Measurements from ENCODE around the gene DNAJB11.
"Not testable (repeated sequence)": the region's sequence is repeated elsewhere in the genome, so short reads cannot be mapped to it uniquely, and the experiment has no call there.

The DNAJB11 gene

DNA sequence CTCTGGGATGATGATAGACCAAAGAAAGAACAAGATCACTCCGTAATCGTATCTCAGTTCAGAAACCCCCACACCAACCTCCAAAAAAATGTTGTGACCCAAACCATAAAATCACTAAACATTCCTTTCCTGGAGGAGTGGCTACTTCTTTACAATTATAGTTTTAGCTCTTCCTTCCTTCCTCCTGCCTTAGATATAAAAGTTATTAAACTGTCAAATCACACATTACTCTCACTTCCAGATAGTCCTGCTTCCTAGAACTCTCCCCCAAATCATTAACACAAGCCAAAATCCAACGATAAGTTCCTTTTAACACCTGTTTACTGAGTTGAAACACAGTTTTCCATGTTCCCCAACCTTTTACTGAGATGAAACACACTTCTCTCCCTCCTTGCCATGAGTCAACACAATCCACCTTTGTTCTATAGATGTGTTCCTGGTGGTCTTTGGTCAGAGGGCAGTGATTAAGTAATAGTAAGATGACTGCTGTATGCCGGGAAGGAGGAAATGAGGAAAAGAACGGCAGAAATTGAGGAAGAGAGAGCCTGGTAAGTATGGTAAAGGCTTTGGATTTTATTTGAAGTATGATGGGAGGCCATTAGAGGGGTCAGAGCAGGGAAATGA lies 18.0 kb upstream of the DNAJB11 start:
- no peak for DNase-seq (ENCODE audit: low read depth in 2 of 2)

DNA sequence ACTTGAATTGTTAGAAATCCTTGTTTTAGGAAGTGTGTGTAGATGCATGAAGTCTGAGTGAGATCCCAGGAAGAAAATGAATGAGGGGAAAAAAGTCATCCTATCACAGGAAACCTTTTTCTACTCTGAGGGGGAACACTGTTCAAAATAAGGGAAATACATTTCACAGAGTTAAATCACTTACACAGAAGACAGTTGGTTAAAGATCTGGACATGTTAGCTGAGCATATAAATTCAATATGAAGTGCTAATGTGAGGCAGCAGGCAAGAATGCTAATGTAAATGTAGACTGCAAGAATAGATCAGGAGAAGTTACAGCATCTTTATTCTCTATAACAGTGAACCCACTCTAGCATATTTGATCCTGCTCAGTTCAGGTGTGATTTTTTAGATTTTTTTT lies 5.9 kb upstream of the DNAJB11 start:
- no peak for DNase-seq (ENCODE audit: low read depth in 2 of 2)

DNA sequence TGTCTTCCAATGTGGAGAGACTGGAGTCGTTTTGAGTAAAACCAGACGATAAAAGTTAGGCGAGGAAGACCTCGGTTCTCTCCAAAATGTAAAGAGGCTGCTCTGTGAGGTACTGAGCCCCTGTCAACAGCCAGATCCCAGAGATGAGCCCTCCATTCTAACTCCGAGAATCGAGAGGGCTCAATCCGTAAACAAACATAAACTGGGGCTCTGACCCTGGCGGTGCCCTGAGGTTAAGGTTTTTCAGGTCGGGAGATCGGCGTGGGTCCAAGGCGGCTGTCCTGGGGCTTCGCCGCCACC lies 3.8 kb upstream of the DNAJB11 start:
- DNase-seq (ENCODE audit: low read depth in 2 of 2), result no peak

DNA sequence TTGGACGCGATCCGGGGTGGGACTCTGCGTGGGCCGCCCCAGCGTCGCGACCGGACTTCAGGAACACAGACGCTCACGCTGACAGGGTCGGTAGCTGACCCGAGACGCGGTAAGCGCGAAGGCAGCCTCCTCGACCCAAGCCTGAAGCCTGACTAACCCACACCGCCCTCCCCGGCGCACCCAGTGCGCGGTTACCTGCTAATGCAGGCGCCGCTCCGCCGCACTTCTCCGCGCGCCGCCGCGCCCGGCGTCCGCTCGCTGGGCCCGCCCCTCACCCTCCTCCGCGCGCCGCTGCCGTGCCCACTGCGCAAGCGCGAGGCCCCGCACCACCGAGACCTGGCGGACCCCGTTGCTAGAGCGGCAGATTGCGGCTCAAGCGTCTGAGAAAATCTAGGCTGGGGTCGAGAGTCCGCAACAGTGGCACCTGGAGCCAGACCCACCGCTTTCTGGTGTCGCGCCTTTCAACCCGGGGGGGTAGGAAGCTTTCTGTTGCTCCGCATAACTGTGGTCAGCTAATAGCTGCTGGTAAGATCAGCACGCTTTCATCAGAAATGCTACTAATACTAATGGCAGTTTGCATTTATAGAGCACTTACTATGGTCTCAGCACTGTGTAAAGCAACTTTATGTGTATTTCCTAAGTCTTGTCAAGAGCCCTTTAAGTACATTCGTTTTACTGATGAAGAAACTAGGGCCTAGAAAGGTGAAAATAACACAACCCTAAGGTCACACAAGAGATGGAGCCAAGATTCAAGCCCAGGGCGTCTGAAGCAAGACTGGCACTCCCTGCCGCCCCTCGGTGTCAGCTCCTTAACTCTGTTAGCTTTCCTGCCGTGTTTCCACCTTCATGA lies 3.2 kb upstream of the DNAJB11 start, which contains the start of gene TBCCD1:
TBCCD1 (minus strand) TSS at position 268 of the 850 bp plus-strand sequence. CDS start 3,010 bp downstream, outside the sequence.
- peak; percentile 73 to 78 for DNase-seq (ENCODE audit: low read depth in 2 of 2)

DNA sequence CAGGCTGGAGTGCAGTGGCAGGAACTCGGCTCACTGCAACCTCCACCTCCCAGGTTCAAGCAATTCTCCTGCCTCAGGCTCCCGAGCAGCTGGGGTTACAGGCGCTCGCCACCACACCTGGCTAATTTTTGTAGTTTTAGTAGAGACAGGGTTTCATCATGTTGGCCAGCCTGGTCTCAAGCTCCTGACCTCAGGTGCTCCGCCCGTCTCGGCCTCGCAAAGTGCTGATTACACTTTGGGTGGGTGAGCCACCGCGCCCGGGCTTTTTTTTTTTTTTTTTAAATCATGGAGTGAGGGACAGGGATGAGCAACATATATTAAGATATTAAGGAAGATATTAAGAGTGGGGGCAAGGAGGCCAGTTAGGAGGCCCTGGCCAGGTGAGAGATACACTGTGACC lies 1.2 kb upstream of the DNAJB11 start:
- DNase-seq (ENCODE audit: low read depth in 2 of 2), result not testable (repeated sequence)

DNA sequence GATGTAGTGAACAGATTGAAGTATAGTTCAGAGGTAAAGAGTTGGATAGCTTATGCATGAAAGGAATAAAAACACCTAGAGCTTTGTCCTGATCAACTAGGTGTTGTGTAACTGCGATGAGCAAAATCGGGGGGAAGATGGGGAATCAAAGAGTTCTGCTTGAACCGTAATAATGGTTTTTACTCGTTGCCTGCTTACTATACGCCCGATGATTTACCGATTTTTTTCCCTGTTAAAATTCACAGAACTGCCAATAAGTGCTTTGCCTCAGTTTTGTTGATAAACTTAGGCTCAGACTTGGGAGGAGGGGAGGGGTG lies 783 bp upstream of the DNAJB11 start:
- DNase-seq (ENCODE audit: low read depth in 2 of 2), result no peak

DNA sequence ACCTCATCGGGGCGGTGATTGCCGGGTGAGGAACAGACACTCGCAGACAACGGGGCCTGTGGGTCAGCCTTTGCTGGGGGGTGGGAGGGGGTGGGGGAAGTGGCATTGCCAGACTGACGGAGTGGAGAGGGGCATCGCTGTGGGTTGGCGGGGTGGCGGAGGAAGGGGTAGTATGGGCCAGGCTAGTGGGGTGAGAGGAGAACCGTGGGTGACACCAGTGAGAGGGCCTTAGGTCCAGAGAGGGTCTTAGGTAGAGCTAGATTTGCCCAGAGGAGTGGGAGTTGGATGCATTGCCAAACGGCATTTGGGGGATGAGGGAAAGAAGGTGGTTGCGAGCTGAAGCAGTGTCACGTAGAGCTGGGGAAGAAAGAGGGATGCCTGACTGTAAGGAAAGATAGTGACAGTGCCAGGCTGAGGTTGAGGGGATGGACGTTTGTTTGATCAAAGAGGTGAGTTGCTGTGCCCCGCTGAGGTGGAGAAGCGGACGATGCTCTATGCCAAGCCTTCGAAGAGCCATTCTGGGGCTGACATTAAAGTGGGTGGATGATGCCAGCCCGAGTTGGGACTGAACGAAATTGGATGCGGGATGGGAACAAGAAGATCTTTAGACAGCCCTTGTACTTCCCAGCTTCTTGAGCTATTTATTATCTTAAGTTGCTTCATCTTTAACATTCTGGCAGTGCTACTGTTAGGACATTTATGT lies 572 bp downstream of the DNAJB11 start:
- no peak for DNase-seq (ENCODE audit: low read depth in 2 of 2)

DNA sequence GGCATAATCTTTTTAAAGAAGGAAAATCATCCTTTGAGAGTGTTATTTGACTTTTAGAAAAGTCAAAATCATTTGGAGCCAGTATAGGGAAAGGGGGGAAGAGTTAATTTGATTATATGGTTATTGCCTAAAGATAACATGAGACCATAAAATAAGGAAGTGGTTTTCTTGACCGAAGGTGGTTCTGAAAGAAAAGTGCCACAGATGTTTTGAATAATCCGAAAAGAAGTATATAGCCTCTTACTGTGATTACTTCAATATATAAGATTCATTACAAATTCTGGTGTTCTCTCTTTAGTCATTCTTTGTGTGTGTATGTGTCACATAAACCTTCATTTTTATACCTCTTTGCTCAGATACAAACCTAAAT lies 1.1 kb downstream of the DNAJB11 start:
- DNase-seq (ENCODE audit: low read depth in 2 of 2), result no peak

DNA sequence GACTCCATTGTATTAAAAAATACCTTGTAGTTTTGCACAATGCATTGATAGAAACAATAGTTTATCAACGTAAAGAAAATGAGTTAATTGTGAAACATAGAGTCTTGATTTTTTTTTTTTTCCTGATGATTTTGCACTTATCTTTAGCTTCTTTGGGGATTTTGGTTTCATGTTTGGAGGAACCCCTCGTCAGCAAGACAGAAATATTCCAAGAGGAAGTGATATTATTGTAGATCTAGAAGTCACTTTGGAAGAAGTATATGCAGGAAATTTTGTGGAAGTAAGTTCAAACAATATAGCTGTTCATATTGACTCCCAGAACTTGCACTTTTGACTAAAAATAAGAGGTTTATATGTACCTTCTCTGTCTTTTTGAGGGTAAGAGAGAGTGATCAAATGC lies 7.0 kb downstream of the DNAJB11 start:
- no peak for DNase-seq (ENCODE audit: low read depth in 2 of 2)

DNA sequence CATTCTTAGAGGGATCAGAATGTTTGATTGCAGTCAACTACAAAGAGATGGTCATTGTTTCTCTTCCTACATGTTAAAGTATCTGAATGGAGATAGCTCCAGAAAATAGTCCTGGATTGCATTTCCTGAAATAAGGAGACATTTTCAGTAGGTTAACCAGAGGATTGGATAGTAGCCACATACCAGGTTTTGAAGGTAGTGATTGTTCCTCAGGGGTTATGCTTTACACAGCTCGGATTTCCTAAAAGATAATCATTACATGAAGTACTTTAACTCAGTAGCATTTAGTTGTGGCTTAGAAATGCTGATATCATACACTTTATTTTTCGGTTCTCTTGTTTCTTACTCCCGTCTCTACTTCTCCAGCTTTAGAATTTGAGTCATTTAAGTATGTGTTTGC lies 10.3 kb downstream of the DNAJB11 start:
- DNase-seq (ENCODE audit: low read depth in 2 of 2), result no peak

DNA sequence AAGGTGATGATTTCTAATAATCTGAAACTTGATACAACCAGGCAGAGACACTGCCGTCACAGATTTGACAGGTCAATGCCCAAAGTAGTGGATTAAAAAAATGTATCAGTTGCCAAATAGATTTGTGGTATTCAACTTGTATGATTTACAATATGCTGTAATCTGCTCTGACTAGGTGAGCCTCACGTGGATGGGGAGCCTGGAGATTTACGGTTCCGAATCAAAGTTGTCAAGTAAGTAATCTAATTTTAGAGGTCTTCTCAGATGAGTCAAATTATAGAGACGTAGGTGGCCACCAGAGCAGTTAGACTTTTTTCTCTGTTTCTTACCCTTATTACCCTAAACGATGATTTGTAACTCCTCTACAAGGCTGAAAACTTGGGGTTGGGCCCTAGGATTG lies 12.0 kb downstream of the DNAJB11 start:
- DNase-seq (ENCODE audit: low read depth in 2 of 2), result no peak

DNA sequence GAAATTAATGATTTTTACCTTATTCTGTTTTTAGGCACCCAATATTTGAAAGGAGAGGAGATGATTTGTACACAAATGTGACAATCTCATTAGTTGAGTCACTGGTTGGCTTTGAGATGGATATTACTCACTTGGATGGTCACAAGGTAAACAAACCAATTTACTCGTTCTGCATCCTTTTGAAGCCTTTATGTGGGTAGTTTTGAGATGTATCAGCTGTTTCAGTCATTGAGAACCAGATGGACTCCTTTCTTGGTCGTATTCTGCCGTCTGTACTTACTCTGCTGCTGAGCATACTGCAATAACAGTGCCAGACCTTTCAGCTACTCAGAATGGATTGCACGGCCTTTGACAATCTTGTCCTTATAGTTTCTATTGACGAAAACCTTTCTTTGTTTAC lies 13.3 kb downstream of the DNAJB11 start:
- DNase-seq (ENCODE audit: low read depth in 2 of 2), result no peak

DNA sequence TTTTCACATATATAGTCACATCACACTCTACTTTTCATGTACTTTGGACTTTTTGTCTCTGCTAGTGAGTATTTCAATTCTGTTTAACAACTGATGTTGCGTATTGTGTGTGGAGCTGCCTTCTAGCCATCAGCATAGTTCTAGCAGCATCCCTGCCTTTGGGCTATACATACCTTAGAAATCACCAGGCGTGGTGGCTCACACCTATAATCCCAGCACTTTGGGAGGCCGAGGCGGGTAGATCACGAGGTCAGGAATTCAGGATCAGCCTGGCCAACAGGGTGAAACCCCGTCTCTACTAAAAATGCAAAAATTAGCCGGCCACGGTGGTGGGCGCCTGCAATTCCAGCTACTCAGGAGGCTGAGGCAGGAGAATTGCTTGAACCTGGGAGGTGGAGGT lies 15.7 kb downstream of the DNAJB11 start:
- not testable (repeated sequence) for DNase-seq (ENCODE audit: low read depth in 2 of 2)

DNA sequence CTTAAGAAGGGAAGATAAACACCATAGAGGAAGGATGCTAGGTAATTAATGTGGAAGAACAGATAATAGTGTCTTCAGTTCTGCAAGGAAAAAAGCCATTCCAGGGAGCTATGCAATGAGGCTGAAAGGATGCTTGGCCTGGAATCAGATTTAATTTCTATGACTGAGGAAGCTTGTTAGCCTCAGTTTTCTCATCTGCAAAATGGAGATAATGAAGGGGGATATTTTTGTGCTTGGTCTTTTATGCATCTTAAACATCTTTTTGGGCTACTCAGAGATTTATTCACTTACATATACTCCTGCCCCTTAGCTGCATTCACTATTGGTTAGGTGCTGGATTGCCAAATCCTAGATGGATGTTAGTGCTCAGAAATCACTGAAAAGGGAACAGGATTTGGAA lies 16.7 kb downstream of the DNAJB11 start:
- DNase-seq (ENCODE audit: low read depth in 2 of 2), result no peak

DNA sequence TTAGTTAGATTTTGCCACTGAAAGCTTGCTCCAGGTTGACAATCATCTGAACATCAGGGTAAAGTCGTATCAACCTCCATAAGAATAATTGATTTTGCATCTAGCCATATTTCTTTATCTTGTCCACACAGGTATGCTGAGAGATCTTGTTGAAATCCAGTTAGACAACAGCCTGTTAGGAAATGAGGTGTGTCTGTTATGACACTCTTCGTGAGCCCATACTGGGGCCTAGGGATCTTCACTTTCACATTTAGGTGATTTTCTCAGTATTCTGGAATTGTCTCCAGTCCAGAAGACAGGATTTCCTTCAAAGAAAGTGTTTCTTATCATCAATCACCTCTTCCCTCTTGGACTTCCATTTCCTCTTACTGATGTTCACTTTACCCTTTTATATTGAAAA lies 18.1 kb downstream of the DNAJB11 start:
- DNase-seq (ENCODE audit: low read depth in 2 of 2), result no peak

DNA sequence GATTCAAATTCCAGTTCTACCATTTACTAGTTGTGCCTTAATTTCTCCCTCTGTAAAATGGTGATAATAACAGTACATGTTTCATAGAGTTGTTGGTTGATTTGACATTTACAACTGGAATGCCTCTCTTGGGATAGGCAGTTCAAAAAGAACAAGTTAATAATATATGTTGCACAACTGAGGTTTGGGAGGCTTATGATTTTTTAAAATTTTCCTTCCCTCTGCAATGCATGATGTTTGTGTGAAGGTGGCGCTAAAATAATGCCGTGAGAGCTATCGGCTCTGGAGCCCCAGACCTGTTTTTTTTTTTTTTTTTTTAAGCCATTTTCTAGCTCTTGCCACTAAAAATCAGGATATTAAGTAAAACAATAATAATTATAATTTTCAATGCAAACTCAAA lies 18.6 kb downstream of the DNAJB11 start:
- peak in 1 of 2 experiments; percentile 4 for DNase-seq (ENCODE audit: low read depth in 2 of 2)

DNA sequence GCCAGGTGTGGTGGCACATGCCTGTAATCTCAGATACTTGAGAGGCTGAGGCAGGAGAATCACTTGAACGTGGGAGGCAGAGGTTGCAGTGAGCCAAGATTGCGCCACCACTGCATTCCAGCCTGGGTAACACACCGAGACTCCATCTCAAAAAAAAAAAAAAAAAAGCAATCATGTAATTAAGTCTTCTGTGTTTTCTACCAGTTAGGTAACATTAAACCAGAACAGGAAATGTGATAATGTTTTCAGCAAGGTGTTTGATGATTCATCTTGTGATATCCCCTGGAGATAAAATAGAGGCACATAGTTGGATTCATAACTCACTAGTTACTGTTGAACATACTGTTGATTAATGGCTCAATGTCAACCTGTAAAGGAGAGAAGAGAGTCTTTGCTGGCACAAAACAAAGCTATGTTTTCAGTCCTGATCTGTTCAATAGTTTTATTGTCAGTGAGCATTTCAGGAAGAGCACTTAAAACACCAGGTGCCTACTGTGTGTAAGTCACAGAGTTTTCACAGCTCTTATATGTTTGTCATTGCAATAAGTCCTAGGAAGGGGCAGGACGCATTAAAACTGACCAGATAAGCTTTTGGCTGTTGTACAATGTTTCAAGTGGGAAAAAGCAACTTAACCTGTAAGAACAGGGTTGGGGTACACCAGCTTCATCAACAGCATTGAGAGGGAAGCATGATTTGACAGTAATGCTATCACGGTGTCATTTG lies 19.5 kb downstream of the DNAJB11 start:
- no peak for DNase-seq (ENCODE audit: low read depth in 2 of 2)

DNA sequence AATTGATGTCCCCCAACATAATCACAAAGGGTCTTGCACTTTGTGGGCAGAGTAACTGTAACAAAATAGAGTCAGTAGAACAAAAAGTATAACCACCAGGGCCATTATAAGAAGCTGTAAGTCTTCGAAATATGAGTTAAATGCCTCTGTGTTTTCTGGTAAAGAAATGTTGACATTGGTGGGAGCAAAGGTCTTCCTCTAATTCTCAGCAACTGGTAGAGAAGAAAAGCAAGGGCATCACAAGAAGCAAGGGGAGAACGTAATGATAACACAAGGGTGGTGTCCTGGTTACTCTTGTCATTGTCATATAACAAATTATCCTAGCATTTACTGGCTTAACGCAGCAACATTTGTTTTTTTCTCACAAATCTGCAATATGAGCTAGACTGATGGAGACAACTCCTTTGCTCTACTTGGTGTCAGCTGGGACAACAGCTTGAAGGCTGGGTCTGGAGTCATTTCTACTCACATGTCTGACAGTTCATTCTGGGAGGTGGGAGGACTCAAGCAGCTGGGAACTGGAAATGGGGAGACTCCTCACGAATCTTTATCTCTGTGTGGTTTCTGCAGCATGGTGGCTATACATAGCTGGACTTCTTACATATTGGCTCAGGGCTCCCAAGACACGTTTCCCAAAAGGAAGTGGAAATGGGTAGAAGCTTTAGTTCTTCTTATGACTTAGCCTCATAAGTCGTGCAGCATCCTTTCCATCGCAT lies 20.2 kb downstream of the DNAJB11 start:
- no peak for DNase-seq (ENCODE audit: low read depth in 2 of 2)

DNA sequence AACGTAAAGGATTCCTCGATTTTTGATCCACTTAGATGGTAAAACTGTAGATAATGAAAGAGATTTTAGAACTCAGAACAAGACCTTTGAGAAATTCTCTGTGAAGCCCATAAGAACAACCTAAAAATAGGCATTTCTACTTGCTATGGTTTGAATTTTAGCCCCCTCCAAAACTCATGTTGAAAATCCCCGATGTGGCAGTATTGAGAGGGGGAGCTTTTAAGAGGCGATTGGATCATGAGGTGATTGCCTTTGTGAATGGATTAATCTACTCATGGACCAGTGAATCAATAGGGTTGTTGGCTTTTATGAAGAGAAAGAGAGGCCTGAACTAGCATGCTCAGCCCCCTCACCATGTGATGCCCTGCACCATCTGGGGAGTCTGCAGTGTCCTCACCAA lies 22.2 kb downstream of the DNAJB11 start:
- no peak for DNase-seq (ENCODE audit: low read depth in 2 of 2)

DNA sequence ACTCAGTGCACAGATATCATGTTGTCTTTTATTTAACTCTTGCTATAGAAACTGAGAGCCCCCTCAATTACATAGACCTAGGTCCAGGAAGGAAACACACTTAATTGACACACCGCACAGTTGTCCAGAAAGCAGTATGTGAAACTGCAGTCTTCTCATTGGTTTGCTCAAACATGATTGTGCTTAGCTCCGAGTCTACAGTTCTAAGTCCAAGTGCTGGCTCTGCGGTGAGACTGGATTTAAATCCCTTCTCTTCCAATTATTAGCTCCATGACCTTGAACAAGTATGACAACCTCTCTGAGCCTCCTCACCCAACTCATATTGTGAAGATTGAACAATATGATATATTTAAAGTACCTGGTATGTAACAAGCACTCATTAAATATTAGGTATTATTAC lies 23.3 kb downstream of the DNAJB11 start:
- no peak for DNase-seq (ENCODE audit: low read depth in 2 of 2)

DNA sequence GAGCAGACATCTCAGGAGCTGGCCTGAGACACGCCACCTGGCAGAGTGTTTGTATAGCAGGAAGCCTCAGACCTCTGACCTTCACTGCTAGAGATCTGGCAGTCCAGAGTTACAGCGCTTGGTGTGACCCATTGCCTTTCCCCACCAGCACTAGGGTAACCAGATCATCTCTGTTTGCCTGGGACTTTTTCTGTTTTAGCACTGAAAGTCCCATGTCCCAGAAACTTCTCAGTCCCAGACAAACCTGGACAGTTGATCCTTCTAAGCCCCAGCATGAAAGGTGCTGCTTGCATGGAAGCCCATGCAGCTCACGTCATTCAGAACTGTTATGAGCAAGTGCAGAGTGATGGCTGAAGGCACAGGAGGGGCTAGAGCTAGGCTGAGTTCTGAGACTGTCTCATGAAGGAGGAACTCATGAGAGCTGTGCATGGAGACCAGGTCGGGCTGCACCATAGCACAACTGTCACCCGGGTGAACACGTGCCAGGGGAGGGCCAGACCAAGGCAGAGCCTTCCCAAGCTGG lies 24.1 kb downstream of the DNAJB11 start:
- no peak for DNase-seq (ENCODE audit: low read depth in 2 of 2)

All from fibroblast of skin of left quadriceps (primary cell).